ENCODE data around the gene CAV1. TPM values are rescaled to one million over a fixed set of nuclear protein-coding genes. Genes with fewer than 3 reads are reported as not detected.
"Not testable (repeated sequence)": the region's sequence is repeated elsewhere in the genome, so short reads cannot be mapped to it uniquely, and the experiment has no call there.

The CAV1 gene
- polyA plus RNA-seq, 5 donors, result 305 to 435 (median 431) TPM

DNA sequence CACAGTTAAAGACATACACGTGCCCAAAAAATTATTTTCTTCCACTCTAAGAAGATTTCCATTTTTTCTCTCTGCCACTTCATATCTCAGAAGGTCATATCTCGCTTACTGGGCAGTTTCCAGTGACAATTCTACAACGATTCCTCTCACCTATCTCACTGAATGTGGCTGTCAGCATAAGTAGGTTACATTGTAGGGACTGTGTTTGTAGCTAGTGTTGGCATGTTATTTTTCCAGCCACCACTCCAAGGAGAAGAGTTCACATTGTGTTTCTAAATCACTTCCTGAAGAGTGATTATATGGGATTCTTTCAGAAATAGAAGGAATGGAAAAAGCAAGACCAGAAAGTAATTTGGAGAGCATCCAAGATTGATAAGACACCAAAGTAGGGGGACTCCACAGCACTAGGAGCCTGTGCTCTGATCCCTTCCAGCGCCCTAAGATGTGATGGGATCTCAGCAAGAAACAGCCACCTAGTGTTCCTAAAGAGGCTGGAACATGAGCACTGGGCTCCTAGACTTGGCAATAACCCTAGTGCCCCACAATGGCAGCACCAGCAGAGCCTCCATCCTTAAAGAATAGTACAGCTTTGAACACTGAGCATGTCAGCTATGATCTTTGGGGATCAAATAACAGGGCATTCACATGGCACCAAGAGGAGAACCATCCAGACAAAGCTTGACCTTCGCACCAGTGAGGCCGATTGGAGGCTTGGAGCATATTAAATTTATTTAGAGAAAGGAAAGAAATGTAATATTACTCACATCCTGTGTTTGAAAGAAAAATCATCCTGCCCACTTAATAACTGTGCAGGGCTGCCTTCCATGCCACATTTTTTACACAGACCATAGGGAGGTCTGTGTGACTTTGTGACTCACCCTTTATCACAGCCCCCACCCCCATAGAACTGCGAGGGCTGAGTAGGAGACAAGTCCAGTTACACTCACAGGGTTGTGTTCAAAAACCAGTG lies 51.8 kb downstream of the CAV1 start:
- no peak for DNase-seq

DNA sequence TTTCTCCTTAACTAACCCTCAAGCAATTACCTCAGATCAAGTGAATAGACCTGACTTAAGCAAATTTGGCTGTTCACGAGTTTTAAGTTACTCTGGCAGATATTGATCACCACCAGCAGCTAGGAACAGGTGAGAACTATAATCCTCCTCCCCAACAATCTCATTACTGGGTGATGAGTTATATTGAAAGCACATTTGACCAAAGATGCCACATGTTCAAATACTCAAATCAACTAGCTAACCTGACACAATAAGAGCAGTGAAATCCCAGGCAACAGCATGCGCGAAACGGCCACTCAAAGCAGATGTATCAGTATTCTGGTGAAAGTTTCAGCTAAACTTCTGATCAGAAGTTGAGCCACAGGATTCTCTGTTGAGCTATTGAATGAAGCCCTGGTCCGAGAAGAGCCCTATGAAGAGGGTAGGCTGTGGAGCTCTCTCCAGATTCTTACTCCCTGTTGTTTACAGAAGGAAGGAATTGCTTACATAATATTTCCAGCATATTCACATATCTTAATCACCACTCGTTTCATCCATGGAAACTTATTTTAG lies 52.6 kb downstream of the CAV1 start:
- DNase-seq, result no peak

- DNase-seq, result no peak
Measured at GRCh38 chr7:116578526-116578925, 53.7 kb downstream of the CAV1 start.

- DNase-seq, result no peak
Measured at GRCh38 chr7:116579322-116579721, 54.5 kb downstream of the CAV1 start.

GRCh38 chr7:116579835-116580234 lies 55.0 kb downstream of the CAV1 start:
- no peak for DNase-seq

- DNase-seq, result no peak
Measured at GRCh38 chr7:116582164-116582732, 57.4 kb downstream of the CAV1 start.

- no peak for DNase-seq
Measured at GRCh38 chr7:116582806-116583444, 58.1 kb downstream of the CAV1 start.

- DNase-seq, result no peak
Measured at GRCh38 chr7:116583653-116584052, 58.8 kb downstream of the CAV1 start.

- DNase-seq, result no peak
Measured at GRCh38 chr7:116584721-116585120, 59.9 kb downstream of the CAV1 start.

GRCh38 chr7:116585392-116585791 lies 60.6 kb downstream of the CAV1 start:
- DNase-seq, result no peak

- no peak for DNase-seq
Measured at GRCh38 chr7:116585967-116586366, 61.1 kb downstream of the CAV1 start.

GRCh38 chr7:116587200-116587599 lies 62.4 kb downstream of the CAV1 start:
- DNase-seq, result not testable (repeated sequence)

DNA sequence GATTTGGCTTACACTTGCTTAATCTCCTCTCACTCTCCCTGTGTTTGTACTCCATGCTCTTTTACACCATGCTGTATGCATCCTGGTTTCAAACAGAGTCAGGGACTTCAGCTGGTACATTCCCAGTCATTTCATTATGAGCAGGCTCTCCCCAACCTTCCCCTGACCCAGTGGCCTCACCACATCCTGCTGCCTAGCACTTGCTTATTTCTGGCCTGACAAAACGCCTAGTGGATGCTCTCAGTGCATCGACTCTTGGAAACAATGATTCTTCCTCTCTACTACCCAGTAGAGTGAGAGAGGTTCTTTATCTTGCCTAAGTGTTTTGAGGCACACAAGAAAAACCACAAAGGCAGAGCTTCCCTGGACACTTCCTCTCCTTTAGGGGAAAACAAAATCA lies 63.4 kb downstream of the CAV1 start:
- no peak for DNase-seq

- peak; percentile 47 to 73 for DNase-seq
Measured at GRCh38 chr7:116588641-116589594, 64.1 kb downstream of the CAV1 start.

DNA sequence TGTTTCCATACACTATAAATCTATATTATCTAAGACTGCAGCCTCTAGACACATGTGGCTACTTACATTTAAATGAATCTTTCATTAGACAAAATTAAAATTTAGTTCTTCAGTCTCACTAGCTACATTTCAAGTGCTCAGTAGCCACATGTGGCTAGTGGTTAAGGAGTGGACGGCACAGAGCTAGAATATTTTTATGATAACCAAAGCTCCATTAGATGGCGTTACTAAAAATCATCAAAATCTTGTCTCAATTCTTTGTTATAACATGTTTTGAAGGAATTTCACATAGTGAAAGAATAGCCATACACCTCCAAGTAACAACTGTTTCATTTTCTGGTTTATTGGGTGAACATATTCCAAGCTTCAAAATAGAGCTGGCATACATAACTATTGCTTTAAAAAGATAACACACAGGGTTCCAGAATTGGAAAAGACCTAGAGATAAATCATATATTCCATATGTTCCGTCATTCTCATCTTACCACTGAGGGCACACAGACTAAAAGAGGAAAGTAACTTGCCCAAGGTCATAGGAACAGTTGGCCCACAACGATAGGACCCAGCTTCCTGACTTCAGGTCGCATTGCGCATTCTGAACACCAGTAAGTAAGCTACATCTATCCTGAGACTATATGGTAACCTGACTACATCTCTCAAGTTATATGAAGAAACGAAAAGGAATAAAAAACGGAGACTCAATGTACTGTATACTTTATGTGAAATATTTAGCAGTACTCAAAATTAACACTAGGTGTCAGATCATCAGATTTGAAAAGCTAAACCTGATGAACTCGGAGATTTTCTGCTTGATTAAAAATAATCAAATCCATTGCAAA lies 66.6 kb downstream of the CAV1 start:
- DNase-seq, result no peak

DNA sequence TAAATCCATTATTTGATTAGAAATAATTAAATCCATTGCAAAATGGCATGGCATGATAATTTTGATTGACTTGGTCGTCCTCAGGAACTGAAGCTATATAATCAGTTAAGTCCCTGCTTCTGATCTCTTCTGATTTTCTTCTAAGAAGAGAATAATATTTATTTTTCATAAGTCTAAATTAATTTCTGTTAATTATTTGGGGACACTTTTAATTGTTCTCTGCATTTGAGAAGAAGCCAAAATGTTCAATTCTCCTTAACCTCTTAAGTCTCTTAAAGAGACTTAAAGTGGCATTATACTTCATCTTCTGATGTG lies 67.2 kb downstream of the CAV1 start:
- DNase-seq, result no peak

DNA sequence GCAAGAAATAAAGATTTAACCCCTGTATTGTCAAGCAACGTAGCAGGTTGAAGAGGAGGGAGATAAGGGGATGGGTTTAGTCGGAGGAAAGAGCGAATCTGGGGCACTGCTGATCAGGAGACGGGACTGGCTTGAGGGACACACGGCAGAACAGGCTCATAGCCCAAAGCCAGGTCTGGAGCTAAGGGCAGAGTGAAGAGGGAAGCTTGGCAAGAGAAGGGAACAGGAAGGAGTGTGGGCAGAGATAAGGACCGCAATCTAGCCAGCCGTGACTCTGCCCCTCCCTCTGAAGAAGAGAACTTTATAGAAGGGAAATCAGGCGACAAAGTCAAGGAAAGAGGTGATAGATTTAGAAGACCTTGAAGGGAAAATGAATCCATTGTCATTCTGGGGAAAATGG lies 67.6 kb downstream of the CAV1 start:
- no peak for DNase-seq

DNA sequence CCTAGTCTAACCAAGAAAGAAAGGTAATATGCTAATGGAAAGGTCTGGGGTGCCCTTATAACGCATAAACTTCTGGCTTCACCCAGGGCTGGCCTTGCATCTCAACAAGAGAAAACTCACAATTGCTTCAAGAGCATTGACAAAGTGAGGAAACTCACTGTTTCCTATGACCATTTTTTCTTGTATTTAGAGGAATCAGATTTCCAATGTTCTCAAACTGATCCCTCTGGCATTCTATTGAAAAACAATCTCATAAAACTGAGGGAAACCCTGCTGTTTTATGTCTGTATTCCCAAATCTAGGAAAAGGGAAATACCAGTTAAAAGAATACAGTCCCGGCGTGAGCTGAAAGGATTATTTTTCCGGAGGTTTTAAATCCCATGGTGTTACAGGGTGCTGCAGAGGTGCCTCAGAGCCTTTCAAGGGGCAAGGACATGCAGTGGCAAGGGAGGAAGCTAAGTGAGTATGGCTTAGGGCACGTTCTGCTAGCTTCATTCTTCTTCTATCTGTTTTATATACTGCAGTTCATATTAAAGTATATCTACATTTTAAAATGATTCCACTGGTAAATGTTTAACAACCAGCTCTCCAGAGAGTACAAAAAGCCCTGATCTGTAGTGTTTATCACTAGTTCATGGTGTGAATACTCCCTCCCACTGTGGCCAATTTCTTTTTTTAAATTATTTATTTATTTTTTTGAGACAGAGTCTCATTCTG lies 68.7 kb downstream of the CAV1 start:
- DNase-seq, result no peak

DNA sequence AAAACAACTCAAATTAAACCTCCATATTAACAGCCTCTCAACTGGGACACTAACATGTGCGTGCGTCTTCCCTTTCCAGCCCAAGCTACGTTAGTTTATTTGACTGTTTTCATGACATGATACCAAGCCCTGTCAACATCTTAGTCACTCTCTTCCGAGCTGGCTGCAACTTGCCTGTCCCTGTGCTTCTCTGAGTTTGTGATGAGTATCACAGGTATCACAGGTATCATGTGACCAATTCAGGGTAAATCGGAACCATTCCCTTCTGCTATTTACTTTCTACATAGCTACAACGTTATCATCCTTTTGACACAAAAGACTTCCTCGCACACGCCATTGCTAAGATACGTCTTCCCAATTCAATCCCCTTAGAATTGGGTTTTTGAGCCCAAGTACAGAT lies 70.2 kb downstream of the CAV1 start:
- DNase-seq, result no peak

- DNase-seq, result no peak
Measured at GRCh38 chr7:116597384-116597783, 72.5 kb downstream of the CAV1 start.
